ENCODE data around the gene TUBB4B. TPM values are rescaled to one million over a fixed set of nuclear protein-coding genes. Genes with fewer than 3 reads are reported as not detected.

Gene TUBB4B
- total and polyA plus RNA-seq, 11 donors: 244 to 900 (median 515) TPM

- TF ChIP-seq CTCF (IDR thresholded peaks at IDR 0.05): no peak
- TF ChIP-seq POLR2A (IDR thresholded peaks at IDR 0.05): no peak
- Histone ChIP-seq H3K27me3 (peaks cover 8 to 50% (median 35%) of the 10 kb centered on the region in 9 donors), H3K9me3 (no peaks in the 10 kb centered on the region), H3K27ac (no peak overlapping the region), H3K4me1 (peaks cover 0 to 8% (median under 1%) of the 10 kb centered on the region in 12 donors), H3K4me3 (no peak overlapping the region), H3K36me3 (no peaks in the 10 kb centered on the region)
- intact Hi-C loops (cut with DNase I): loop anchor here in 7 of 10 donors (2.0 to 10.0 kb wide), 7 partner anchors 37 to 444 kb away; partner anchors contain the start of genes ANAPC2 (in 4 of the 7) and SSNA1 (in 4 of the 7)
- DNase-seq (no peak), ATAC-seq (no peak)
- WGBS, 4 donors: 41 to 71% (median 64%) methylated on average over 11 to 27 of the region's 27 CpGs
Measured at GRCh38 chr9:137228968-137229896, 11.9 kb upstream of the TUBB4B start.

GRCh38 chr9:137229903-137230704 lies 11.0 kb upstream of the TUBB4B start:
- DNase-seq (no peak), ATAC-seq (no peak)
- 56 to 68% (median 64%) methylated on average over 22 to 31 of the region's 31 CpGs for WGBS, 4 donors
- TF ChIP-seq POLR2A (IDR thresholded peaks at IDR 0.05) (no peak), CTCF (IDR thresholded peaks at IDR 0.05) (no peak)
- Histone ChIP-seq H3K9me3 (no peaks in the 10 kb centered on the region), H3K27me3 (peaks cover 8 to 54% (median 38%) of the 10 kb centered on the region in 9 donors), H3K27ac (no peak overlapping the region), H3K4me3 (no peak overlapping the region), H3K36me3 (no peaks in the 10 kb centered on the region), H3K4me1 (peaks cover 0 to 5% (median 0%) of the 10 kb centered on the region in 12 donors)
- intact Hi-C loops (cut with DNase I): loop anchor here in 7 of 10 donors (2.0 to 10.0 kb wide), 7 partner anchors 38 to 445 kb away; partner anchors contain the start of genes ANAPC2 (in 4 of the 7) and SSNA1 (in 4 of the 7)

- H3K4me1 ChIP-seq: peaks cover 0 to 7% (median 2%) of the 10 kb centered on the region in 12 donors
- ATAC-seq (no peak), DNase-seq (no peak)
- intact Hi-C loops (cut with DNase I): loop anchor here in 1 of 10 donors (10.0 kb wide), 1 partner anchor 446 kb away; no protein-coding TSS in a partner anchor
- peaks cover 8 to 56% (median 38%) of the 10 kb centered on the region in 9 donors for H3K27me3 ChIP-seq
- 52 to 62% (median 61%) methylated on average over 9 to 14 of the region's 14 CpGs for WGBS, 4 donors
- H3K4me3 ChIP-seq: no peak within 1 kb of the TSS
- no peaks in the 10 kb centered on the region for H3K36me3 ChIP-seq
- H3K27ac ChIP-seq: no peak within 1 kb of the TSS
- TF ChIP-seq POLR2A (IDR thresholded peaks at IDR 0.05): no peak
- no peak for TF ChIP-seq CTCF (IDR thresholded peaks at IDR 0.05)
- H3K9me3 ChIP-seq: no peaks in the 10 kb centered on the region
Measured at GRCh38 chr9:137230705-137231371, 10.2 kb upstream of the TUBB4B start, which contains the start of gene SLC34A3. TSS of gene SLC34A3 (plus strand) at chr9:137230901. CDS start at chr9:137231703, 802 bp downstream.

All from heart left ventricle (tissue), 16 donors.